GM18873 (cell line): ENCODE results near the gene EPHB2.

Source experiments
- ATAC-seq: cut with Tn5 transposase; IDR thresholded peaks from one replicate; pipeline ENCODE4 v1.9.1; 2021; ENCODE audit warnings: mild to moderate bottlenecking, moderate library complexity, moderate number of reproducible peaks; ENCODE audit not compliant: unreplicated experiment, low FRiP score

EPHB2 gene

GRCh38 chr1:22896184-22896583 lies 185.5 kb downstream of the EPHB2 start:
- ATAC-seq: no peak

DNA sequence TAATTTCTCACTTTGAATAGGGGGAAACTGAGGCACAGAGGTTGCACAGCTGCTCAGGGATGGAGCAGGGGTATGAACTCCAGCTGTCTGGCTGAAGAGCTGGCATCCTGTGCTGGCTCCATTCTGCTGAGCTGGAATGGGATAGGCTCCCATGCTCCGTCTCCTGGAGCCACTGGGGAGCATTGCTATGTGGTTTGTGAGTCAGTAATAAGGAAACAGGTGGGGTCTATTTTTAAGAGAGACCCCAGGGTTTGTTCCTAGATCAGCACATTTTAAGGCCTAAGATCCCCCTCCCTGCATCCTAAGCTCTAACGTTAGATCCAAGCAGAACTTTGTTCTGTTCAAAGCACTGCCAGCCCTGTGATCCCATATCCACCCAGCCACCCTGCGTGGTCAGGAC lies 189.8 kb downstream of the EPHB2 start:
- ATAC-seq: no peak

DNA sequence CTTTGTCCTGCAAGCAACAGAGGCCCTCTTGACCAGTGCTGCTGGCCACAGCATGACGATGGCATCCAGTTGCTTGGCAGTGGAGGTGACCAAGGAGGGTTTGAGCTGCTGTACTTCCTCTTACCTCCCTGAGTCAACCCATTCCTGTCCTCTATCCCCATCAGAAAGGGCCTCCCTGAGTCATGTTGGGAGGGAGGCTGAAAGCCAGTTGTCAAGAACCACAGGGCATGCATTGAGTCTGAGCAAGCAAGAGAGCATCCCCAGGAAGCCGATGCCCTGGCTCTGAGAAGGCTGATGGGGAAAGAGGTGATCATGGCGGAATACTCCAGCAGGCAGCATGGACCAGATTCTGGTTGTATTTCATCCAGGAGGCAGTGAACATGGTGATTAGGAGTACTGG lies 192.5 kb downstream of the EPHB2 start:
- no peak for ATAC-seq

DNA sequence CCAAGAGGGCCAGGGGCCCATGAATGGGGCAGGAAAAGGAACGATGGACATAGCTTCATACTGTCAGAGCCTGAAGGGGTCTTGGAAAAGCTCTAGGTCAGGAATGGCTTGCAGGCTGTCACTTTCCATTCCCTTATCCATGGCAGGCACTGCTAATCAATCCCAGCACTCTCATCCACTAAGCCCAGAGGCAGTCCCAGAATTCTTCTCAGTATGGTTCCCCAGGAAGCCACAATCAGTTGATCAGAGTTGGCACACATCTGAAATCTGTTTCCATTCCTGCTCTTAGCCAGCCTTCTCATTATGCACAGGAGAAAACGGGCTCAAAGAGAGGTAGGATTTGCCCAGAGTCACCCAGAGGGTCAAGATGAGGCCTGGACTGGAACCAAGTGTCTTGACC lies 196.3 kb downstream of the EPHB2 start:
- no peak for ATAC-seq

- no peak for ATAC-seq
Measured at GRCh38 chr1:22907528-22907927, 196.9 kb downstream of the EPHB2 start.

DNA sequence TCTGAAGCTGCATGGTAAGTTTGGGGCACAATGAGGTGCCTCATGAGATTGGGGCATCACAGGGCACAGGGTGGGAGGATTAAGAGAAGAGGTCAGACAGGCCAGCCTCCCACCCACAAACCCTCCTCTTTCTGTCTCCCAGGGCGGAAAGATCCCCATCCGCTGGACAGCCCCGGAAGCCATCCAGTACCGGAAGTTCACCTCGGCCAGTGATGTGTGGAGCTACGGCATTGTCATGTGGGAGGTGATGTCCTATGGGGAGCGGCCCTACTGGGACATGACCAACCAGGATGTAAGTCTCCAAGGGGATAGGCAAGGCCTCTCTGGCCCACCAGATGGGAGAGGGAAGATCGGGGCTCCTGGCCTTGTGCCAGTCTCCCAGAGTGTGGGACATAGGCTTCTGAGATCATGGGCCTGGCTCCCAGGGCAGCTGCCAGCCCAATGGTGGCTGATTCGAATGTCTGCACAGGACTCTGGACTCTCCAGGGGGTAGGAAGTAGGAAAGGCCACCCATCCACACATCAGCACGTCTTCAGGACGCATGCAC lies 198.3 kb downstream of the EPHB2 start:
- no peak for ATAC-seq

DNA sequence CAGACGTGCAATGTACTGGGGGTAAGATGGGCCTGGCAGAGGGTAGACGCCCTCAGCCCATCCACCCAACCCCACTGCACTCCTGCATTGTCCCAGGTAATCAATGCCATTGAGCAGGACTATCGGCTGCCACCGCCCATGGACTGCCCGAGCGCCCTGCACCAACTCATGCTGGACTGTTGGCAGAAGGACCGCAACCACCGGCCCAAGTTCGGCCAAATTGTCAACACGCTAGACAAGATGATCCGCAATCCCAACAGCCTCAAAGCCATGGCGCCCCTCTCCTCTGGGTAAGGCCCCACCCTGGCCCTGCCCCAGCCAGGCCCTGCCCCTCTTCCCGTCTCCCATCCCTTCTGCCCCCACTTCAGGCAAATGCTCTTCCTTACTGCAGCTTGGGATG lies 199.6 kb downstream of the EPHB2 start:
- no peak for ATAC-seq

GRCh38 chr1:22910986-22911651 lies 200.5 kb downstream of the EPHB2 start:
- no peak for ATAC-seq

DNA sequence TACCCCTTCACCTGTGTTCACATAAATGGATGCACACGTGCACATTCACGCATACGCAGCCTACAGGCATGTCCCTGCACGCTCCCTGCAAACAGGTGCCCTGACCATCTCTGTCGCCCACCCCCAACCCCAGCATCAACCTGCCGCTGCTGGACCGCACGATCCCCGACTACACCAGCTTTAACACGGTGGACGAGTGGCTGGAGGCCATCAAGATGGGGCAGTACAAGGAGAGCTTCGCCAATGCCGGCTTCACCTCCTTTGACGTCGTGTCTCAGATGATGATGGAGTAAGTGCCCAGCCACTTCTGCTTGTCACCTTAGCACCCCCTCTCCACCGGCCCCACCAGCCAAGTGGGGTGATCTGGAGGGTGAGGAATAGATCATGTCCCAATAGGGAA lies 201.7 kb downstream of the EPHB2 start:
- no peak for ATAC-seq

DNA sequence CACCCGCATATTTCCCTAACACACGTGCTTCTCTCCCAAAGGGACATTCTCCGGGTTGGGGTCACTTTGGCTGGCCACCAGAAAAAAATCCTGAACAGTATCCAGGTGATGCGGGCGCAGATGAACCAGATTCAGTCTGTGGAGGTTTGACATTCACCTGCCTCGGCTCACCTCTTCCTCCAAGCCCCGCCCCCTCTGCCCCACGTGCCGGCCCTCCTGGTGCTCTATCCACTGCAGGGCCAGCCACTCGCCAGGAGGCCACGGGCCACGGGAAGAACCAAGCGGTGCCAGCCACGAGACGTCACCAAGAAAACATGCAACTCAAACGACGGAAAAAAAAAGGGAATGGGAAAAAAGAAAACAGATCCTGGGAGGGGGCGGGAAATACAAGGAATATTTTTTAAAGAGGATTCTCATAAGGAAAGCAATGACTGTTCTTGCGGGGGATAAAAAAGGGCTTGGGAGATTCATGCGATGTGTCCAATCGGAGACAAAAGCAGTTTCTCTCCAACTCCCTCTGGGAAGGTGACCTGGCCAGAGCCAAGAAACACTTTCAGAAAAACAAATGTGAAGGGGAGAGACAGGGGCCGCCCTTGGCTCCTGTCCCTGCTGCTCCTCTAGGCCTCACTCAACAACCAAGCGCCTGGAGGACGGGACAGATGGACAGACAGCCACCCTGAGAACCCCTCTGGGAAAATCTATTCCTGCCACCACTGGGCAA lies 202.9 kb downstream of the EPHB2 start:
- no peak for ATAC-seq

GRCh38 chr1:22914156-22914555 lies 203.5 kb downstream of the EPHB2 start:
- ATAC-seq: no peak

GRCh38 chr1:22914633-22915217 lies 204.1 kb downstream of the EPHB2 start:
- no peak for ATAC-seq

DNA sequence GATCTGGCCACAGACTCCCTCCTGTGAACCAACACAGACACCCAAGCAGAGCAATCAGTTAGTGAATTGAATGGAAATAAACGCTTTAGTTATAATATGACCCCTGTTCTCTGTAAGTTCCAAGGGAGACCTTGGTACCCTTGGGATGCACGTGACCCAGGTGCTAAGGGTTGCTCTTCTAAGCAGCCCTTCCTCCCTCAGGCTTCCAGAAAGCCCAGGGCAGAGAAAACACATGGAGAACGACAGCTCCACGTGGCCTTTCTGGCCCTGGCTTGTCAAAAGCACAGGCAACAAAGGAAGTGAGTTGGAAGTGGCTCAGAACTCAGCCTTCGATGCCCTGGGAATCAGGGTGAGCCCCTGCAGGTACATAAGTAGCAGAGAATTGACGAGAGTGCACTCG lies 204.6 kb downstream of the EPHB2 start:
- ATAC-seq: no peak

- ATAC-seq: no peak
Measured at GRCh38 chr1:22915816-22916470, 205.3 kb downstream of the EPHB2 start.

- no peak for ATAC-seq
Measured at GRCh38 chr1:22916471-22916820, 205.8 kb downstream of the EPHB2 start.

- no peak for ATAC-seq
Measured at GRCh38 chr1:22917989-22918388, 207.3 kb downstream of the EPHB2 start.

GRCh38 chr1:22918644-22919043 lies 208.0 kb downstream of the EPHB2 start:
- ATAC-seq: no peak

DNA sequence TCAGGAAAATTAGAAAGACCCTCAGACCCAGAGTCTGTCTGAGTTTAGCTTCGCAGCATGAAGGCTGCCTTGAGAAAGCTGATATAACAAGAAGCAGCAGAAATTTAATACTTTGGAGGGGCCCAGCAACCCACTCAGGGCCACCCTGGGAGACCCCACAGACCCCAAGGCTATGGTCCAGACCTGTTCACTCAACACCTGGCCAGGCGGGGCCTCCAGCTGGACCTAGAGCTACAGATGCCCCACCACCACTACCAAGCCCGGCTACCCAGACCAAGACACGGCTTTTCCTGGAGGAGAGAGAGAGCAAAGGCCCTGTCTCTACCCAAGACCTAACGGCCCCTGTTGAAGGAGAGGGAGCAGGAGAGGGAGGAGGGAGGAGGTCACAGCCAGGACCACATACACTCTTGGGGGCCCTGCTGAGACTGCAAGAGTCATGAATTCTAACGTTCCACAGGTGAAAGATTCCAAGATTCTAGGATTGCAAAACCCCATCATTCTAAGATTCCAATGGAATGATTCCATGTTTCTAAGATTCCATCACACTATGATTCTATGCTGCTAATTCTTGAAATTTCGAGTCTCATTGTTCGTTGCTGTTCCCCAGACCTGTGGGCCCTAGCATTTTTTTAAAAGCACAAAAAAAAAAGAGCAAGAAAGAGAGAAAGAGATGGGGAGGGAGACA lies 208.8 kb downstream of the EPHB2 start:
- no peak for ATAC-seq

- no peak for ATAC-seq
Measured at GRCh38 chr1:22920026-22920733, 209.5 kb downstream of the EPHB2 start.
